Smooth muscle cell (in vitro differentiated cells): Measurements from ENCODE around the gene FLT1. TPM values are rescaled to one million over a fixed set of nuclear protein-coding genes. Genes with fewer than 3 reads are reported as not detected.
A peak's percentile ranks its signal among the peaks of the same experiment; 100 is the strongest.

ENCODE experiments used
- DNase-seq: peaks from one replicate; lab custom pipeline; 2025; ENCODE audit not compliant: unreplicated experiment; lab: John Stamatoyannopoulos, UW
- H2AFZ ChIP-seq: fragments of 200-600 bp; sonication (generic); 2 replicates; pipeline ENCODE4 v1.6.0; 2016; ENCODE audit warnings: antibody characterized with exemption, low read depth, mild to moderate bottlenecking
- H3F3A ChIP-seq: fragments of 200-600 bp; sonication (generic); 2 replicates; pipeline ENCODE4 v1.6.0; 2017; ENCODE audit warnings: antibody characterized with exemption, low read depth
- H3K27ac ChIP-seq: fragments of 200-600 bp; sonication (generic); 2 replicates; pipeline ENCODE4 v1.5.1; 2016; ENCODE audit warnings: low read depth, mild to moderate bottlenecking
- H3K27me3 ChIP-seq: fragments of 200-600 bp; sonication (generic); 2 replicates; pipeline ENCODE4 v1.6.1; 2016; ENCODE audit warnings: low read depth, mild to moderate bottlenecking
- H3K36me3 ChIP-seq: fragments of 200-600 bp; sonication (generic); 2 replicates; pipeline ENCODE4 v1.5.1; 2016; ENCODE audit warnings: low read depth
- H3K4me1 ChIP-seq: fragments of 200-600 bp; sonication (generic); 2 replicates; pipeline ENCODE4 v1.5.1; 2016; ENCODE audit warnings: low read depth
- H3K4me2 ChIP-seq: fragments of 200-600 bp; sonication (generic); 2 replicates; pipeline ENCODE4 v1.6.0; 2016; ENCODE audit warnings: mild to moderate bottlenecking
- H3K4me3 ChIP-seq: fragments of 200-600 bp; sonication (generic); 2 replicates; pipeline ENCODE4 v1.5.1; 2016; ENCODE audit warnings: mild to moderate bottlenecking
- H3K79me2 ChIP-seq: fragments of 200-600 bp; sonication (generic); 2 replicates; pipeline ENCODE4 v1.6.0; 2016; ENCODE audit warnings: low read depth, mild to moderate bottlenecking
- H3K9ac ChIP-seq: fragments of 200-600 bp; sonication (generic); 2 replicates; pipeline ENCODE4 v1.6.0; 2016; ENCODE audit warnings: low read depth
- H3K9me3 ChIP-seq: fragments of 200-600 bp; sonication (generic); replicated peaks from 2 replicates; pipeline ENCODE4 v1.5.1; 2016; ENCODE audit warnings: low read depth
- H4K20me1 ChIP-seq: fragments of 200-600 bp; sonication (generic); 2 replicates; pipeline ENCODE4 v1.6.0; 2016; ENCODE audit warnings: low read depth
- CTCF ChIP-seq: fragments of 200-600 bp; sonication (generic); IDR thresholded peaks from 2 replicates; pipeline ENCODE4 v1.5.1; 2017; ENCODE audit warnings: borderline replicate concordance, mild to moderate bottlenecking, antibody characterized with exemption; ENCODE audit not compliant: insufficient read depth, poor library complexity, severe bottlenecking
- WGBS: methylation state at CpG from one replicate; pipeline ENCODE4 v1.1.7; 2016; ENCODE audit warnings: low lambda C conversion rate; 5-methylcytosine and 5-hydroxymethylcytosine counted together
- polyA plus RNA-seq: library from polyadenylated mRNA; unstranded; fragments of >200 nt; fragmentation: Nextera tagmentation; extraction: Ambion mirVana; gene quantifications from 2 replicates; pipeline ENCODE4 v1.2.1, GENCODE V29; 2016
- total RNA-seq: library from RNA; depleted of rRNA; stranded (reverse); fragments of >200 nt; gene quantifications from 2 replicates; pipeline ENCODE4 v1.2.3, GENCODE V29; 2014

FLT1 gene
- total and polyA plus RNA-seq, 2 experiments from 2014 or later = 495 to 738 TPM

GRCh38 chr13:28410096-28410495 is 84.8 kb downstream of the FLT1 start:
- no peak for TF ChIP-seq CTCF
- Histone ChIP-seq H3K4me1 (no peaks in the 10 kb centered on the region), H3K36me3 (no peaks in the 10 kb centered on the region)

DNA sequence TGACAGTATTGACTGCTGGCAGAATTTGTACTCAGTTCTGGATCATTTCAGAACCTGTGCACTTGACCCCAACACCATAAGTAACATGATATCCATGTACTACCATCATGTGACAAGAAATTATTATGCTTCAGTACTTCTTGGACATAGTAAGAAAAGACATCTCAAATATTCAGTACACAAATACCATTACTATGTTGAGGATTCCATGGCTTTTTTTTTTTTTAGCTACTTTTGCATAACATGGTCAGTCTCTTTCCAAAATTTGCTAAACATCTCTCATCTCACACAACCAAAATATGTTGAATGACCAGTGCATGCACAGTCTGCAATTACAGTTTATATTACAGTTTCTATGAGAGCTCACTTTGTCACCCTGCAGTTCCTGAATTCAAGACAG is 85.3 kb downstream of the FLT1 start:
- Histone ChIP-seq H3K9me3 (no peaks in the 10 kb centered on the region), H3K4me3 (no peak overlapping the region), H3K9ac (no peak overlapping the region), H3K27me3 (no peaks in the 10 kb centered on the region), H3K4me1 (no peaks in the 10 kb centered on the region), H3K79me2 (peaks cover 42% of the 10 kb centered on the region), H3K27ac (peak overlapping the region; percentile 54), H2AFZ (no peak overlapping the region), H4K20me1 (peaks cover 96% of the 10 kb centered on the region), H3K36me3 (no peaks in the 10 kb centered on the region), H3K4me2 (no peak overlapping the region), H3F3A (peaks cover 50% of the 10 kb centered on the region)
- no peak for DNase-seq
- TF ChIP-seq CTCF = no peak

More at GRCh38 chr13:28410096-28410495, 84.8 kb downstream of the FLT1 start:
- Histone ChIP-seq H3K9me3 (no peaks in the 10 kb centered on the region), H3K27ac (peak overlapping the region; percentile 73), H2AFZ (no peak overlapping the region), H3K27me3 (no peaks in the 10 kb centered on the region), H3K9ac (no peak overlapping the region), H3K4me2 (no peak overlapping the region), H3F3A (peaks cover 50% of the 10 kb centered on the region), H3K4me3 (no peak overlapping the region), H3K79me2 (peaks cover 46% of the 10 kb centered on the region), H4K20me1 (peaks cover 97% of the 10 kb centered on the region)
- no peak for DNase-seq
- WGBS = 51% methylated on average over 2 of the region's 2 CpGs

GRCh38 chr13:28408863-28409262 is 86.1 kb downstream of the FLT1 start:
- no peak overlapping the region for H3K4me2 ChIP-seq
- no peak overlapping the region for H3K9ac ChIP-seq
- H3K4me3 ChIP-seq = no peak overlapping the region
- DNase-seq = no peak
- no peaks in the 10 kb centered on the region for H3K9me3 ChIP-seq
- 85% methylated on average over 1 of the region's 1 CpG for WGBS
- H3F3A ChIP-seq = peaks cover 45% of the 10 kb centered on the region
- H3K79me2 ChIP-seq = peaks cover 36% of the 10 kb centered on the region
- H2AFZ ChIP-seq = no peak overlapping the region
- peaks cover 96% of the 10 kb centered on the region for H4K20me1 ChIP-seq
- H3K27me3 ChIP-seq = no peaks in the 10 kb centered on the region
- no peaks in the 10 kb centered on the region for H3K36me3 ChIP-seq
- TF ChIP-seq CTCF = no peak
- peak overlapping the region; percentile 54 for H3K27ac ChIP-seq
- no peaks in the 10 kb centered on the region for H3K4me1 ChIP-seq

GRCh38 chr13:28408235-28408848 is 86.6 kb downstream of the FLT1 start:
- H3K4me3 ChIP-seq = no peak overlapping the region
- peaks cover 94% of the 10 kb centered on the region for H4K20me1 ChIP-seq
- no peaks in the 10 kb centered on the region for H3K27me3 ChIP-seq
- H3K4me2 ChIP-seq = no peak overlapping the region
- H3K4me1 ChIP-seq = no peaks in the 10 kb centered on the region
- TF ChIP-seq CTCF = no peak
- H3K36me3 ChIP-seq = no peaks in the 10 kb centered on the region
- no peak overlapping the region for H2AFZ ChIP-seq
- no peak overlapping the region for H3K9ac ChIP-seq
- peak overlapping the region; percentile 54 for H3K27ac ChIP-seq
- no peak for DNase-seq
- H3K9me3 ChIP-seq = no peaks in the 10 kb centered on the region
- H3K79me2 ChIP-seq = peaks cover 30% of the 10 kb centered on the region
- peaks cover 40% of the 10 kb centered on the region for H3F3A ChIP-seq
- 36% methylated on average over 8 of the region's 8 CpGs for WGBS
